IMR-90 (cell line): ENCODE data around the gene SUCLA2.

ENCODE experiments used
- BHLHE40 ChIP-seq: fragments of 150-350 bp; IDR thresholded peaks from 2 replicates; pipeline ENCODE4 v1.6.1; 2016; ENCODE audit warnings: mild to moderate bottlenecking, low read depth, low read length
- CEBPB ChIP-seq: IDR thresholded peaks from 2 replicates; pipeline ENCODE4 v1.6.1; 2012; ENCODE audit warnings: low read depth, low read length, improper control_type of control experiment
- CHD1 ChIP-seq: IDR thresholded peaks from 2 replicates; pipeline ENCODE4 v1.6.1; 2012; ENCODE audit warnings: low read depth, low read length, improper control_type of control experiment
- CTCF ChIP-seq: conservative IDR thresholded peaks from 2 replicates; pipeline ENCODE4 v1.5.1; 2012; ENCODE audit warnings: mild to moderate bottlenecking, low read depth, low read length, improper control_type of control experiment
- ELK1 ChIP-seq: fragments of 150-350 bp; IDR thresholded peaks from 2 replicates; pipeline ENCODE4 v1.6.1; 2016; ENCODE audit warnings: low read depth, mild to moderate bottlenecking, low read length, moderate library complexity, borderline replicate concordance
- FOS ChIP-seq: fragments of 150-350 bp; IDR thresholded peaks from 2 replicates; pipeline ENCODE4 v1.6.1; 2016; ENCODE audit warnings: low read depth, low read length
- MAFK ChIP-seq: IDR thresholded peaks from 2 replicates; pipeline ENCODE4 v1.6.1; 2012; ENCODE audit warnings: low read depth, low read length, improper control_type of control experiment
- NFE2L2 ChIP-seq: fragments of 150-350 bp; IDR thresholded peaks from 2 replicates; pipeline ENCODE4 v1.6.1; 2016; ENCODE audit warnings: low read depth, mild to moderate bottlenecking, low read length
- POLR2A ChIP-seq: IDR thresholded peaks from 2 replicates; pipeline ENCODE4 v1.6.1; 2012; ENCODE audit warnings: mild to moderate bottlenecking, low read depth, low read length
- RAD21 ChIP-seq: IDR thresholded peaks from 2 replicates; pipeline ENCODE4 v1.6.1; 2012; ENCODE audit warnings: low read length, improper control_type of control experiment
- RCOR1 ChIP-seq: IDR thresholded peaks from 2 replicates; pipeline ENCODE4 v1.6.1; 2012; ENCODE audit warnings: mild to moderate bottlenecking, low read length, improper control_type of control experiment; ENCODE audit not compliant: insufficient replicate concordance
- RFX5 ChIP-seq: IDR thresholded peaks from 2 replicates; pipeline ENCODE4 v1.8.0; 2012; ENCODE audit warnings: low read depth, mild to moderate bottlenecking, low read length, moderate library complexity
- SMC3 ChIP-seq: fragments of 150-350 bp; IDR thresholded peaks from 2 replicates; pipeline ENCODE4 v1.6.1; 2016; ENCODE audit warnings: low read depth, mild to moderate bottlenecking, antibody characterized with exemption, low read length, moderate library complexity
- USF2 ChIP-seq: fragments of 150-350 bp; IDR thresholded peaks from 2 replicates; pipeline ENCODE4 v1.6.1; 2017; ENCODE audit warnings: mild to moderate bottlenecking, antibody characterized with exemption, low read length, low read depth

GRCh38 chr13:48000559-48001113, 437 bp downstream of the SUCLA2 start:
- TF ChIP-seq ELK1 (no peak), MAFK (no peak), CTCF (no peak), CEBPB (no peak), RAD21 (no peak), RFX5 (no peak), USF2 (no peak), POLR2A (no peak), NFE2L2 (no peak), CHD1 (no peak), SMC3 (no peak), RCOR1 (no peak), BHLHE40 (no peak), FOS (no peak)
